SKM-1 (cell line): ENCODE data around the gene HAGHL.
"Not testable (repeated sequence)": the region's sequence is repeated elsewhere in the genome, so short reads cannot be mapped to it uniquely, and the experiment has no call there.

Experiments
- DNase-seq: peaks from one replicate; lab custom pipeline; 2025; ENCODE audit not compliant: unreplicated experiment; lab: John Stamatoyannopoulos, UW

Gene HAGHL

GRCh38 chr16:732936-733335, 6.0 kb downstream of the HAGHL start:
- no peak for DNase-seq

- no peak for DNase-seq
Measured at GRCh38 chr16:733382-734207, 6.7 kb downstream of the HAGHL start.

GRCh38 chr16:734208-734980, 7.5 kb downstream of the HAGHL start:
- DNase-seq, result no peak

GRCh38 chr16:734981-735881, 8.3 kb downstream of the HAGHL start:
- DNase-seq, result no peak

- no peak for DNase-seq
Measured at GRCh38 chr16:735982-736453, 9.1 kb downstream of the HAGHL start.

GRCh38 chr16:736936-737481, 10.1 kb downstream of the HAGHL start:
- DNase-seq, result no peak

GRCh38 chr16:739560-740458, 12.9 kb downstream of the HAGHL start:
- DNase-seq, result no peak

GRCh38 chr16:740459-740763, 13.5 kb downstream of the HAGHL start:
- no peak for DNase-seq

DNA sequence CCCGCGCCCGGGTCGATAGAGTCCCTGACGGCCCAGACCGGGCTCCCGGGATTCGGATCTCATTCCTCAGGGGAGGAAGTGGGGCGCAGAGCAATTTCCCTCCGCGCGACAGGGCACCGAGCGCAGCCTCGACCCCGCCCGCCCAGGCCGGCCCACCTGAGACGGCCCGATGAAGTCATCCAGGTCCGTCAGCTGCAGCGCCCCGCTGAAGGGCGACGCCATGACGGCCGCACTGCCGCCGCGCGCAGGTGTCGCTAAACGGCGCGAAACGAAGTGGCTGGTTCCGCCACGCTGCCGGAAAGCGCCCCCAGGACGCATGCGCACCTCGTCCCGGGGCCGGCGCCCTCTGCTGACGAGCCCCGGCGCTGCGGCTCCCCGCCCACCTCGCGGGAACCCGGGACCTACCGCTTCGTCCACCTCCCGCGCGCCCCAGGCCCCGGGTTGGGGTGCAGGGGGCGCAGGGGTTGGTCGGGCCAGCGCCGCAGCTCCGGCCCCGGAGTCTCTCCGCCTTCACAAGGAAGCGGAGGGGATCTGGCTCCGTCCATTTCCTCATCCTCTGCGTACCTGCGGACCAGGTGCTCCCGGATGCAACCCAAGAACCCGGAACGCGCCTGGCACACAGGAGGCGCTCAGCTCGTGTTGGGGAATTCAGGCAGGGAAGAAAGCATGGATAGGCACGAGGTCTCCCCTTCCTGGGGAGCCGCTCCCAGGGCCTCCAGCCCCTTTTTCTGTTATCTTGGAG, 14.0 kb downstream of the HAGHL start, which contains the start of gene CIAO3:
Gene CIAO3 (minus strand): TSS at position 234 of the 742 bp plus-strand sequence. CDS start 12 bp downstream, at position 222.
- DNase-seq, result peak; percentile 44

DNA sequence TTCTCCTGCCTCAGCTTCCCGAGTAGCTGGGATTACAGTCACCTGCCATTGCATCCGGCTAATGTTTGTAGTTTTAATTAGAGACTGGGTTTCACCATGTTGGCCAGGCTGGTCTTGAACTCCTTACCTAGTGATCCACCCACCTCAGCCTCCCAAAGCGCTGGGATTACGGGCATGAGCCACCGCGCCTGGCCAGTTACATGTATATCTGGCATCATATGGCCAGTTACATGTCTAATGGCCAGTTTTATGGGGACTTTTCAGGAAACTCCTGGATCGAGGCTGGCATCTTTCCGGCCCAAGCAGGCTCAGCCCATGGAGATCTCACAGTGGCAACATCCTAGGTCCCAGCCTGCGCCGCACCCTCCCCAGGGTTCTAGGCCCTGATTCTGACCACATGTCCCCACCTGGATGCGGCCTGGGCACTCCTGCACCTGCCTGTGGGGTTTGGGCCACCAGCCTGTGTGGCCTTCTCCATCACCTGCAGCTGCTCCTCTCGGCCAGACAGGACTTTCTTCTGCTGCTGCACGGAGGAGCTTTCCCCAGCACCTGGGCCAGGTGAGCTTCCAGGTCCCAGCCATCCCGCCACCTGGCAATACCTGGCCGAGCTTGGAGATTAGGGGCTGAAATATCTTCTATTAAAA, 15.2 kb downstream of the HAGHL start:
- no peak for DNase-seq

DNA sequence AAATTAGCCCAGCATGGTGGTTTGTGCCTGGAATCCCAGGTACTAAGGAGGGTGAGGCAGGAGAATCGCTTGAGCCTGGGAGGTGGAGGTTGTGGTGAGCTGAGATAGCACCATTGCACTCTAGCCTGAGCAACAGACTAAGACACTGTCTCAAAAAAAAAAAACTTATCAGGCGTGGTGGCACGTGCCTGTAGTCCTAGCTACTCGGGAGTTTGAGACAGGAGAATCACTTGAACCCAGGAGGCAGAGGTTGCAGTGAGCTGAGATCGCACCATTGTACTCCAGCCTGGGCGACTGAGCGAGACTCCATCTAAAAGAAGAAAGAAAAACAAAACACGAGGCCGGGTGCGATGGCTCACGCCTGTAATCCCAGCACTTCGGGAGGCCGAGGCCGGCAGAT, 16.0 kb downstream of the HAGHL start:
- DNase-seq, result not testable (repeated sequence)

- no peak for DNase-seq
Measured at GRCh38 chr16:743794-744500, 17.0 kb downstream of the HAGHL start.

- no peak for DNase-seq
Measured at GRCh38 chr16:745739-746138, 18.8 kb downstream of the HAGHL start.

- DNase-seq, result no peak
Measured at GRCh38 chr16:746637-747036, 19.7 kb downstream of the HAGHL start.

- no peak for DNase-seq
Measured at GRCh38 chr16:747978-748746, 21.3 kb downstream of the HAGHL start.

- DNase-seq, result no peak
Measured at GRCh38 chr16:749010-749409, 22.1 kb downstream of the HAGHL start.

GRCh38 chr16:750485-750884, 23.6 kb downstream of the HAGHL start:
- DNase-seq, result no peak
